Muscle layer of duodenum (tissue), 2 donors: ENCODE data around the gene DPP3.
A peak's percentile ranks its signal among the peaks of the same experiment; 100 is the strongest.

Source experiments
- H3K27ac ChIP-seq: one replicate; pipeline ENCODE4 v1.7.0; 2013; ENCODE audit warnings: mild to moderate bottlenecking, low read length
- H3K27me3 ChIP-seq: one replicate; pipeline ENCODE4 v1.7.0; 2013; ENCODE audit warnings: low read depth, mild to moderate bottlenecking, control low read depth, low read length
- H3K36me3 ChIP-seq, 2 donors: one replicate each; pipeline ENCODE4 v1.7.0; 2013; ENCODE audit warnings: low read length in 2 of 2, control low read depth in 1 of 2, mild to moderate bottlenecking in 1 of 2; ENCODE audit not compliant: insufficient read depth in 2 of 2, control insufficient read depth in 1 of 2
- H3K4me1 ChIP-seq, 2 donors: one replicate each; pipeline ENCODE4 v1.7.0; 2013; ENCODE audit warnings: low read length in 2 of 2, mild to moderate bottlenecking in 2 of 2, control low read depth in 1 of 2, moderate library complexity in 1 of 2; ENCODE audit not compliant: insufficient read depth in 2 of 2, control insufficient read depth in 1 of 2
- H3K4me3 ChIP-seq, 2 donors: one replicate each; pipeline ENCODE4 v1.7.0; 2013; ENCODE audit warnings: low read length in 2 of 2, low read depth in 1 of 2, mild to moderate bottlenecking in 1 of 2
- H3K9me3 ChIP-seq, 2 donors: one replicate each; pipeline ENCODE4 v1.7.0; 2013; ENCODE audit warnings: low read length in 2 of 2, control low read depth in 1 of 2, mild to moderate bottlenecking in 1 of 2; ENCODE audit not compliant: control insufficient read depth in 1 of 2
- donor health status: healthy.

Gene DPP3

GRCh38 chr11:66473608-66474515 is 6.4 kb upstream of the DPP3 start:
- no peak overlapping the region for H3K27ac ChIP-seq
- no peaks in the 10 kb centered on the region for H3K9me3 ChIP-seq
- H3K4me1 ChIP-seq: peaks cover 0 to 2% of the 10 kb centered on the region in 2 donors
- H3K27me3 ChIP-seq: no peaks in the 10 kb centered on the region
- no peak overlapping the region for H3K4me3 ChIP-seq
- H3K36me3 ChIP-seq: peaks cover 18 to 55% of the 10 kb centered on the region in 2 donors

- Histone ChIP-seq H3K36me3 (peaks cover 18 to 53% of the 10 kb centered on the region in 2 donors), H3K4me1 (peaks cover 0 to 9% of the 10 kb centered on the region in 2 donors), H3K9me3 (no peaks in the 10 kb centered on the region)
Observed at GRCh38 chr11:66475349-66476172, 4.7 kb upstream of the DPP3 start.

GRCh38 chr11:66476173-66476840 is 3.9 kb upstream of the DPP3 start:
- Histone ChIP-seq H3K9me3 (no peaks in the 10 kb centered on the region), H3K27ac (no peak overlapping the region), H3K27me3 (no peaks in the 10 kb centered on the region), H3K4me3 (no peak overlapping the region), H3K4me1 (peaks cover 0 to 15% of the 10 kb centered on the region in 2 donors), H3K36me3 (peaks cover 17 to 47% of the 10 kb centered on the region in 2 donors)

More at GRCh38 chr11:66475349-66476172, 4.7 kb upstream of the DPP3 start:
- H3K27me3 ChIP-seq: no peaks in the 10 kb centered on the region
- no peak overlapping the region for H3K27ac ChIP-seq
- H3K4me3 ChIP-seq: no peak overlapping the region

- Histone ChIP-seq H3K27me3 (no peaks in the 10 kb centered on the region), H3K36me3 (peaks cover 16 to 44% of the 10 kb centered on the region in 2 donors), H3K9me3 (no peaks in the 10 kb centered on the region), H3K27ac (no peak overlapping the region), H3K4me3 (no peak overlapping the region), H3K4me1 (peaks cover 0 to 15% of the 10 kb centered on the region in 2 donors)
Observed at GRCh38 chr11:66476841-66477251, 3.4 kb upstream of the DPP3 start.

GRCh38 chr11:66477263-66478201 is 2.7 kb upstream of the DPP3 start:
- Histone ChIP-seq H3K4me1 (peaks cover 0 to 15% of the 10 kb centered on the region in 2 donors), H3K27me3 (no peaks in the 10 kb centered on the region), H3K36me3 (peaks cover 17 to 38% of the 10 kb centered on the region in 2 donors), H3K27ac (no peak overlapping the region), H3K9me3 (no peaks in the 10 kb centered on the region), H3K4me3 (no peak overlapping the region)

- H3K27ac ChIP-seq: peak overlapping the region; percentile 91
- peak overlapping the region; percentile 71 to 88 for H3K4me3 ChIP-seq
Observed at GRCh38 chr11:66478729-66479393, 1.4 kb upstream of the DPP3 start.

GRCh38 chr11:66479394-66480116 is 679 bp upstream of the DPP3 start:
- Histone ChIP-seq H3K27me3 (no peaks in the 10 kb centered on the region), H3K36me3 (peaks cover 7 to 22% of the 10 kb centered on the region in 2 donors), H3K4me1 (peaks cover 0 to 15% of the 10 kb centered on the region in 2 donors), H3K9me3 (no peaks in the 10 kb centered on the region), H3K27ac (peak overlapping the region; percentile 91), H3K4me3 (peak overlapping the region; percentile 71 to 88)

More at GRCh38 chr11:66478729-66479393, 1.4 kb upstream of the DPP3 start:
- Histone ChIP-seq H3K36me3 (peaks cover 12 to 28% of the 10 kb centered on the region in 2 donors), H3K9me3 (no peaks in the 10 kb centered on the region), H3K27me3 (no peaks in the 10 kb centered on the region), H3K4me1 (peaks cover 0 to 15% of the 10 kb centered on the region in 2 donors)

GRCh38 chr11:66484806-66485380 is 4.7 kb downstream of the DPP3 start:
- Histone ChIP-seq H3K4me3 (no peak overlapping the region), H3K36me3 (peaks cover 28 to 32% of the 10 kb centered on the region in 2 donors), H3K4me1 (peaks cover 0 to 6% of the 10 kb centered on the region in 2 donors), H3K9me3 (no peaks in the 10 kb centered on the region), H3K27ac (no peak overlapping the region), H3K27me3 (no peaks in the 10 kb centered on the region)

- Histone ChIP-seq H3K36me3 (peaks cover 28 to 52% of the 10 kb centered on the region in 2 donors), H3K9me3 (no peaks in the 10 kb centered on the region), H3K4me1 (no peaks in the 10 kb centered on the region), H3K27me3 (no peaks in the 10 kb centered on the region), H3K4me3 (no peak overlapping the region), H3K27ac (no peak overlapping the region)
Observed at GRCh38 chr11:66488957-66489356, 8.7 kb downstream of the DPP3 start.
